DOHH2 (cell line): ENCODE data around the gene LMX1A.

Source experiments
- H3F3A ChIP-seq: fragments of 200-600 bp; sonication (generic), shearing (Covaris generic); 2 replicates; pipeline ENCODE4 v1.6.0; 2016; ENCODE audit warnings: antibody characterized with exemption, mild to moderate bottlenecking; ENCODE audit not compliant: control insufficient read depth, insufficient read depth
- H3K27ac ChIP-seq: fragments of 200-600 bp; sonication (generic); 2 replicates; pipeline ENCODE4 v1.5.1; 2014; ENCODE audit warnings: low read depth, mild to moderate bottlenecking, low read length, moderate library complexity
- H3K27me3 ChIP-seq: fragments of 200-600 bp; sonication (generic); 2 replicates; pipeline ENCODE4 v1.6.1; 2014; ENCODE audit warnings: mild to moderate bottlenecking, low read length, mixed read lengths; ENCODE audit not compliant: control insufficient read depth
- H3K36me3 ChIP-seq: fragments of 200-600 bp; sonication (generic); 2 replicates; pipeline ENCODE4 v1.6.1; 2014; ENCODE audit warnings: mild to moderate bottlenecking, low read length, moderate library complexity, mixed read lengths; ENCODE audit not compliant: control insufficient read depth
- H3K4me1 ChIP-seq: fragments of 200-600 bp; sonication (generic); 2 replicates; pipeline ENCODE4 v1.6.1; 2014; ENCODE audit warnings: mild to moderate bottlenecking, low read length, mixed read lengths; ENCODE audit not compliant: control insufficient read depth
- H3K4me2 ChIP-seq: fragments of 200-600 bp; sonication (generic); 2 replicates; pipeline ENCODE4 v1.6.0; 2014; ENCODE audit warnings: mild to moderate bottlenecking, low read length, moderate library complexity
- H3K4me3 ChIP-seq: fragments of 200-600 bp; sonication (generic); 2 replicates; pipeline ENCODE4 v1.5.1; 2014; ENCODE audit warnings: mild to moderate bottlenecking, low read length, mixed read lengths
- H3K79me2 ChIP-seq: fragments of 200-600 bp; sonication (generic); 2 replicates; pipeline ENCODE4 v1.6.1; 2014; ENCODE audit warnings: mild to moderate bottlenecking, low read length, mixed read lengths; ENCODE audit not compliant: control insufficient read depth
- H3K9me2 ChIP-seq: fragments of 200-600 bp; sonication (generic); replicated peaks from 2 replicates; pipeline ENCODE4 v1.6.1; 2014; ENCODE audit warnings: mild to moderate bottlenecking, low read length, mixed read lengths; ENCODE audit not compliant: control insufficient read depth
- H3K9me3 ChIP-seq: fragments of 200-600 bp; sonication (generic); 2 replicates; pipeline ENCODE4 v1.6.1; 2014; ENCODE audit warnings: antibody characterized with exemption, low read length, mixed read lengths; ENCODE audit not compliant: control insufficient read depth, insufficient read depth
- H4K20me1 ChIP-seq: fragments of 200-600 bp; sonication (generic); 2 replicates; pipeline ENCODE4 v1.6.0; 2014; ENCODE audit warnings: low read depth, mild to moderate bottlenecking, antibody characterized with exemption, low read length, moderate library complexity; ENCODE audit not compliant: control insufficient read depth, insufficient read depth
- EZH2phosphoT487 ChIP-seq: fragments of 200-600 bp; sonication (generic); IDR thresholded peaks from 2 replicates; pipeline ENCODE4 v1.6.1; 2017; ENCODE audit warnings: borderline replicate concordance, mild to moderate bottlenecking, antibody characterized with exemption, low read length, moderate library complexity, mixed read lengths
- TF ChIP-seq, protein P1 (sequence below): fragments of 200-600 bp; sonication (generic); IDR thresholded peaks from one replicate; pipeline ENCODE4 v1.5.1; 2014; ENCODE audit warnings: antibody characterized with exemption, mild to moderate bottlenecking, low read depth, low read length; ENCODE audit not compliant: poor library complexity, severe bottlenecking

Gene LMX1A

DNA sequence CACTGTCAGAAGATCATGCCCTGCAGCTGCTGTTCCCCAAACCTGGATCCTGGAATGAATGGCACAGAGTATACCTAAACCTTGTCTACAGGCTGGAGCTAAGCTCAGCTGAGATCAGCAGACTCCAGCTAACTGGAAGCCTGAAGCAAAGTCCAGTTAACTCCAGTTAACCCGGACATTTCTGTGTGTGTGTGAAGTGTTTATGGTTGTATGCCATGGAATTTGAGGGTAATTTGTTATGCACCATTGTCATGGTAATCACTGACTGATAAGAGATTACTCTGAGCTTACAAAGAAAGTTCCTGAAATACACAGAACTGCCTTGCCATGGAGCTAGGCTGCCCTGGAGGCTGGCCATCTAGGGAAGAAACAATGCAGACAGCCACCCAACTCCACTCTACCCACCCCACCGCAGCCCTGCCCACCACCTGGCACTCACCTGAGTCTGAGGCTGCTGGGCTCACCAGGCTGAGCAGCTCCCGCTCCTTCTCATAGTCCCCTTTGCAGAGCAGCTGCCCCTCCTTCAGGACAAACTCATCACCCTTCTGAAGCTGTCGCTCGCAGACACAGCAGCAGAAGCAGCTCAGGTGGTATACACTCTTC, 107.4 kb downstream of the LMX1A start:
- H3K4me2 ChIP-seq, result no peak overlapping the region
- H3K4me3 ChIP-seq, result no peak overlapping the region
- no peaks in the 10 kb centered on the region for H3K79me2 ChIP-seq
- TF ChIP-seq, protein P1, sequence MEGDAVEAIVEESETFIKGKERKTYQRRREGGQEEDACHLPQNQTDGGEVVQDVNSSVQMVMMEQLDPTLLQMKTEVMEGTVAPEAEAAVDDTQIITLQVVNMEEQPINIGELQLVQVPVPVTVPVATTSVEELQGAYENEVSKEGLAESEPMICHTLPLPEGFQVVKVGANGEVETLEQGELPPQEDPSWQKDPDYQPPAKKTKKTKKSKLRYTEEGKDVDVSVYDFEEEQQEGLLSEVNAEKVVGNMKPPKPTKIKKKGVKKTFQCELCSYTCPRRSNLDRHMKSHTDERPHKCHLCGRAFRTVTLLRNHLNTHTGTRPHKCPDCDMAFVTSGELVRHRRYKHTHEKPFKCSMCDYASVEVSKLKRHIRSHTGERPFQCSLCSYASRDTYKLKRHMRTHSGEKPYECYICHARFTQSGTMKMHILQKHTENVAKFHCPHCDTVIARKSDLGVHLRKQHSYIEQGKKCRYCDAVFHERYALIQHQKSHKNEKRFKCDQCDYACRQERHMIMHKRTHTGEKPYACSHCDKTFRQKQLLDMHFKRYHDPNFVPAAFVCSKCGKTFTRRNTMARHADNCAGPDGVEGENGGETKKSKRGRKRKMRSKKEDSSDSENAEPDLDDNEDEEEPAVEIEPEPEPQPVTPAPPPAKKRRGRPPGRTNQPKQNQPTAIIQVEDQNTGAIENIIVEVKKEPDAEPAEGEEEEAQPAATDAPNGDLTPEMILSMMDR, result no peak
- TF ChIP-seq EZH2phosphoT487, result no peak
- H3K9me2 ChIP-seq, result no peaks in the 10 kb centered on the region
- H4K20me1 ChIP-seq, result no peaks in the 10 kb centered on the region
- H3K27me3 ChIP-seq, result no peaks in the 10 kb centered on the region
- H3F3A ChIP-seq, result no peaks in the 10 kb centered on the region
- H3K36me3 ChIP-seq, result no peaks in the 10 kb centered on the region
- no peaks in the 10 kb centered on the region for H3K4me1 ChIP-seq
- H3K27ac ChIP-seq, result no peak overlapping the region
- no peaks in the 10 kb centered on the region for H3K9me3 ChIP-seq

DNA sequence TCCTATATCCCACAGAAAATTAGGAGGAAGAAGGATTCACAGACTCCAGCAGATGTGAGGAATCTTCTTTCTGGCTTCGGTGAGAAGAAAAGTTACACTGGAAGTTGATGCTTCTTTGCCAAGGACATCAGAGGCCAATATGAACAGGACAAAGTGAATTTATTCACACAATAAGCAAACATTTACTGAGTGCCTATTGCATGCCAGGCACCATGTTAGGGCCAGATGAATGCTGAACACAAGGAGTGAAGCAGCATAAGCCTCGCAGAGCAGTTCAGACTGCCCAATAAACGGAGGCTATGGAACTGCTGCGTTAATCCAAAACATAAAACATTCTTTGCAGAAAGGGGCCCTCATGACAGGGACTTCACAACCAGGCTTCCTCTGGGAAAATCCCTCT, 114.6 kb downstream of the LMX1A start:
- H3K27me3 ChIP-seq, result peaks cover 4% of the 10 kb centered on the region; the same call in 1 of the 2 replicates
- no peak overlapping the region for H3K27ac ChIP-seq
- H3K36me3 ChIP-seq, result no peaks in the 10 kb centered on the region
- no peak overlapping the region for H3K4me3 ChIP-seq
- no peaks in the 10 kb centered on the region for H3K4me1 ChIP-seq
- H3K79me2 ChIP-seq, result no peaks in the 10 kb centered on the region
- H3K4me2 ChIP-seq, result no peak overlapping the region
- no peaks in the 10 kb centered on the region for H3K9me3 ChIP-seq
- TF ChIP-seq, protein P1, result no peak
- TF ChIP-seq EZH2phosphoT487, result no peak
- no peaks in the 10 kb centered on the region for H3F3A ChIP-seq
- H4K20me1 ChIP-seq, result no peaks in the 10 kb centered on the region
- no peaks in the 10 kb centered on the region for H3K9me2 ChIP-seq

DNA sequence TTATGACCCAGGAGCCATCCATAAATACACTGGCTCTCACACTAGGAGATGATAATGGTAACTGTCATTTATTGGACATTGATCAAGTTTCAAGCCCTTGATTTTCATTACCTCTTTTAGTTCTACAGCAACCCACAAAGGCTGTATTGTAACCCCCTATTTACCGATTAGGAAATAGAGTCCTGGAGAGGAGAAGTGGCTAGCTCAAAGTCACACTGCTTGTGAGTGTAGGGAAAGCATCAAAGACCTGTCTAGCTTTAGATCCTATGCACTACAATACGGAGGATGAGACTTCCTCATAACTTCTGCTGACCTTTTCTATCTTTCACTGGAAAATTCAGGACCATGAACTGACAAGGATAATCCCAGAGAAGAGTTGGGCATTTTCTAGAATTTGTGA, 115.2 kb downstream of the LMX1A start:
- peaks cover 4% of the 10 kb centered on the region; the same call in 1 of the 2 replicates for H3K27me3 ChIP-seq
- no peaks in the 10 kb centered on the region for H3K79me2 ChIP-seq
- H3K27ac ChIP-seq, result no peak overlapping the region
- TF ChIP-seq, protein P1, result no peak
- TF ChIP-seq EZH2phosphoT487, result no peak
- H3K9me2 ChIP-seq, result no peaks in the 10 kb centered on the region
- no peaks in the 10 kb centered on the region for H3K9me3 ChIP-seq
- no peak overlapping the region for H3K4me3 ChIP-seq
- H4K20me1 ChIP-seq, result no peaks in the 10 kb centered on the region
- H3F3A ChIP-seq, result no peaks in the 10 kb centered on the region
- no peaks in the 10 kb centered on the region for H3K36me3 ChIP-seq
- H3K4me1 ChIP-seq, result no peaks in the 10 kb centered on the region
- no peak overlapping the region for H3K4me2 ChIP-seq
